Measurements from ENCODE around the gene ATF6.

DNA sequence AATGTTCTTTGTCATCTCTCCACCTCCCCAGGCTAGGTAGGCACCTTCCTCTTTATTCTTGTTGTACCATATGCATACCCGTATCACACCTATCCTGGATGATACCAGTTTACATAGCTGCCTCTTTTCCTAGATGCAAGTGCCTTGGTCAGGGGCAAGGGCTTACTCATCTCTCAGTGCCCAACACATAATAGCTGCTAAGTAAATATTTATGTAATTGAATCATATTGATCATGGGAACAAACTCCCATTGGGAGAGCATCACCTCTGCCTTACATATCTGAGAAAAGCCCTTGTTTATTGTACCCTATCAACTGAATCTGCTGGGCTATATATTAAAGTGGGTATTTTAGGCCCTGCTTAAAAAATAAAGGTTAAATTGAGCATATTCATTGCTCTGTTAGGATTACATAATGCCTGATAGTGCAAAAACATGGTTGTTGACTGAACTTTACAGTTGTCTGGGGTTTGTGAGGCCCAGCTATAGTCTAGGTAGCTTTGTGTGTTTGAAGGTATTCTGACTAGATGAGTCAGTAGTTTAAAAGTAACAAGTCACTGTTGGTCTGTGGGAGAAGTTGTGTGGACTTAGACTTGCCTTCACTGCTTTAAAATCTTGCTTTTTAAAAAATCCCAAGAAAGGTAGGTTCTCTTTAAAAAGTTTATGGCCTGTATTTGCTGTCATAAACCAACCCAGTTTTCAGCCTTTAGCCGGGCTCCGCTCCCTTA lies 174.9 kb downstream of the ATF6 start:
- TF ChIP-seq POLR2A (IDR thresholded peaks at IDR 0.05; ENCODE audit: low read depth, low read length) (no peak), POLR2AphosphoS5 (IDR thresholded peaks at IDR 0.05; ENCODE audit: low read depth, low read length) (no peak)

Measured in GM12891 (cell line).